Muscle of leg (tissue), 11 donors: ENCODE results near the gene IL12RB2. TPM values are rescaled to one million over a fixed set of nuclear protein-coding genes. Genes with fewer than 3 reads are reported as not detected.
A peak's percentile ranks its signal among the peaks of the same experiment; 100 is the strongest.
"Not testable (repeated sequence)": the region's sequence is repeated elsewhere in the genome, so short reads cannot be mapped to it uniquely, and the experiment has no call there.

Experiments
- DNase-seq: peaks from one replicate; pipeline ENCODE4 v3.0.0; 2013
- H3K27ac ChIP-seq: one replicate; pipeline ENCODE4 v1.5.1; 2013; ENCODE audit warnings: mild to moderate bottlenecking, low read length, control low read depth
- H3K27me3 ChIP-seq: one replicate; pipeline ENCODE4 v1.6.1; 2013; ENCODE audit warnings: low read length; ENCODE audit not compliant: control insufficient read depth, insufficient read depth
- H3K36me3 ChIP-seq: one replicate; pipeline ENCODE4 v1.6.1; 2013; ENCODE audit warnings: low read length; ENCODE audit not compliant: control insufficient read depth, insufficient read depth
- H3K4me1 ChIP-seq: one replicate; pipeline ENCODE4 v1.6.1; 2013; ENCODE audit warnings: low read length; ENCODE audit not compliant: control insufficient read depth, insufficient read depth
- H3K4me3 ChIP-seq: one replicate; pipeline ENCODE4 v1.5.1; 2013; ENCODE audit warnings: low read length, control low read depth
- H3K9me3 ChIP-seq: replicated peaks from 2 replicates; pipeline ENCODE4 v1.6.1; 2013; ENCODE audit warnings: low read depth, low read length; ENCODE audit not compliant: control insufficient read depth
- whole genome bisulfite sequencing: methylation state at CpG from one replicate; pipeline ENCODE4 v1.1.5; 2013; ENCODE audit warnings: missing lambda C conversion rate; ENCODE audit not compliant: insufficient coverage; 5-methylcytosine and 5-hydroxymethylcytosine counted together
- polyA plus RNA-seq, 8 donors: library from polyadenylated mRNA; unstranded; fragments of 120-200 nt; gene quantifications; one replicate each; pipeline versions ENCODE4 v1.2.1 to v1.2.3, GENCODE V29; 2013; ENCODE audit warnings: inconsistent platforms in 1 of 8, low replicate concordance in 1 of 8; ENCODE audit not compliant: insufficient read length in 8 of 8, insufficient read depth in 1 of 8
- total RNA-seq: library from RNA; stranded (reverse); fragments of 120-200 nt; gene quantifications from one replicate; pipeline ENCODE4 v1.2.4, GENCODE V29; 2013

Gene IL12RB2
- total and polyA plus RNA-seq, 9 donors: 0.52 to 1.4 (median 0.87) TPM

DNA sequence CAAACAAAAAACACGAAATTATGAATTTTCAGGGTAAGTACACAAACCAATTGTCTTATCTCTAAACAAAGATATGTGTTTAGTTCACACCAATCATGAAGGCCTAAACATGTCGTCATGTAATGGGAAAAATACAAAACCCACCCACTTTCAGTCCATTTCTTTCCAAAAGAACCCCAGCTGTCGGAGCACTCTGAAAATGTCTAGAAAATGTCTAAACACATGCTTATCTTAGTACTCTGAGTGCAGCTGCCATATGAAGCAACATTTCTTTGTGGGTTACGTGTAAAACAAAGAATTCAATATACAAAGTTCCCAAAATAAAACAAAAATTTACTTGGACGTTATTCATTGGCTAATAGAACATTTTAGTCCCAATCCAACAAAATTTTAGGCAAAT, 99.8 kb downstream of the IL12RB2 start:
- no peak for DNase-seq
- H3K36me3 ChIP-seq: peaks cover 9% of the 10 kb centered on the region

DNA sequence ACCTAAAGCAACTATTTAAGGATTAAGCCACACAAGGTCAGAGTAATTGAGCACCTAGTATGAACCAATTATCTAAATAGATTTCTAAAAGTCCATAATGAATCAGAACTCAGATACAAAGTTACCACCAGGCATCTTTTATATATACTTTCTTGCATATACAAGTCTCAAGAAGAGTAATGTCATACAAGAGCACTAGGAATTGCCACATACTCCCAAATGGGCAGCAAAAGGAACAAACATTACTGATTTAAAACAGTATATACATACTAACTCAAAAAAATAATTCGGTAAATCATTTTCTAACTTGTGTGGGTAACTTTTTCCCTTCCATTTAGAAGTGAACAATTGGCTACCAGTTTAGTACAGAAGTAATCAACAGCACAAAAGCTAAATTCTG, 100.5 kb downstream of the IL12RB2 start:
- no peak overlapping the region for H3K27ac ChIP-seq
- WGBS: no CpG with 5 or more reads among the region's 1 CpG

More for the DNA sequence above, 99.8 kb downstream of the IL12RB2 start:
- WGBS: no CpG with 5 or more reads among the region's 5 CpGs
- H3K27ac ChIP-seq: no peak overlapping the region
- H3K27me3 ChIP-seq: no peaks in the 10 kb centered on the region
- no peak overlapping the region for H3K4me3 ChIP-seq
- H3K4me1 ChIP-seq: no peaks in the 10 kb centered on the region
- H3K9me3 ChIP-seq: no peaks in the 10 kb centered on the region

DNA sequence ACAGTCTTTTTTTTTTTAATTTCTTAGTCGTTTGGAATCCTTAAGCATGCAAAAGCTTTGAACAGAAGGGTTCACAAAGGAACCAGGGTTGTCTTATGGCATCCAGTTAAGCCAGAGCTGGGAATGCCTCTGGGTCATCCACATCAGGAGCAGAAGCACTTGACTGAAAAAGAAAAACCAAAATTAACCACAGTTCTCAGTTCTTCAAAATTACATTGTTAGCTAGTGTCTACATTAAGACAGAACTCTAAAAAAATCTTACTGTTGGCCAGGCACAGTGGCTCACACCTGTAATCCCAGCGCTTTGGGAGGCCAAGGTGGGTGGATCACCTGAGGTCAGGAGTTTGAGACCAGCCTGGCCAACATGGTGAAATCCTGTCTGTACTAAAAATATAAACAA, 105.4 kb downstream of the IL12RB2 start:
- not testable (repeated sequence) for H3K4me3 ChIP-seq, DNase-seq, H3K27me3 ChIP-seq, H3K27ac ChIP-seq, H3K4me1 ChIP-seq, H3K9me3 ChIP-seq
- no CpG with 5 or more reads among the region's 2 CpGs for WGBS
- H3K36me3 ChIP-seq: peaks cover 35% of the 10 kb centered on the region

More for the DNA sequence above, 100.5 kb downstream of the IL12RB2 start:
- Histone ChIP-seq H3K27me3 (no peaks in the 10 kb centered on the region), H3K4me3 (no peak overlapping the region), H3K4me1 (no peaks in the 10 kb centered on the region), H3K9me3 (no peaks in the 10 kb centered on the region), H3K36me3 (peaks cover 11% of the 10 kb centered on the region)
- DNase-seq: no peak

DNA sequence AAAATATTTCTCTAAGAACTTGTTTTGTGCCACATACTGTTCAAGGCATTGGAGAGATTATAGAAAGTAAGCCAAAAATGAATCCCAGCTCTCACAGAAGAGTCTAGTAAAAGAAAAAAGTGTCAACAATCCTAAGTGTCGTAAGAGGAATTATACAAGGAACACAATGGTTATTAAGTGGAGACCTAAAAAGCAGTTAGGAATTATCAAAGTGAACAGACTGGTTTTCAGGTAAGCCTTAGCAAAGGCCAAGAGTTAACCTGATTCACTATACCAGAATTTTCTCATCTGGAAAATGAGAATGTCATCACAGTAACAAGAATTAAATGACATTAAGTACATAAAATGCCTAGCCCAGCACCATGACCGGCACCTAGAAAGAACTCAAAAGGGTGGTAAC, 106.9 kb downstream of the IL12RB2 start:
- no peaks in the 10 kb centered on the region for H3K4me1 ChIP-seq
- no peak overlapping the region for H3K4me3 ChIP-seq
- peaks cover 44% of the 10 kb centered on the region for H3K36me3 ChIP-seq
- no peaks in the 10 kb centered on the region for H3K27me3 ChIP-seq
- no peak for DNase-seq
- no peak overlapping the region for H3K27ac ChIP-seq
- no peaks in the 10 kb centered on the region for H3K9me3 ChIP-seq
- WGBS: 100% methylated on average over 1 of the region's 2 CpGs

- H3K27ac ChIP-seq: no peak overlapping the region
- no peak for DNase-seq
- H3K4me1 ChIP-seq: no peaks in the 10 kb centered on the region
- no peaks in the 10 kb centered on the region for H3K27me3 ChIP-seq
- H3K36me3 ChIP-seq: peaks cover 42% of the 10 kb centered on the region
- WGBS: 93% methylated on average over 9 of the region's 13 CpGs
- no peak overlapping the region for H3K4me3 ChIP-seq
- H3K9me3 ChIP-seq: no peaks in the 10 kb centered on the region
These were observed 107.4 kb downstream of the IL12RB2 start for GRCh38 chr1:67415041-67415440.

GRCh38 chr1:67417733-67418132, 110.1 kb downstream of the IL12RB2 start:
- not testable (repeated sequence) for DNase-seq, H3K9me3 ChIP-seq, H3K27ac ChIP-seq, H3K4me3 ChIP-seq, H3K4me1 ChIP-seq, H3K27me3 ChIP-seq
- 100% methylated on average over 1 of the region's 4 CpGs for WGBS
- H3K36me3 ChIP-seq: peaks cover 51% of the 10 kb centered on the region

- Histone ChIP-seq H3K27me3 (no peaks in the 10 kb centered on the region), H3K9me3 (no peaks in the 10 kb centered on the region), H3K4me3 (no peak overlapping the region), H3K36me3 (peaks cover 55% of the 10 kb centered on the region), H3K4me1 (no peaks in the 10 kb centered on the region), H3K27ac (no peak overlapping the region)
- 75% methylated on average over 1 of the region's 6 CpGs for WGBS
- DNase-seq: no peak
These were observed 111.3 kb downstream of the IL12RB2 start for GRCh38 chr1:67418839-67419586.

- Histone ChIP-seq H3K36me3 (peaks cover 52% of the 10 kb centered on the region), H3K9me3 (no peaks in the 10 kb centered on the region), H3K27me3 (no peaks in the 10 kb centered on the region), H3K27ac (no peak overlapping the region), H3K4me1 (no peaks in the 10 kb centered on the region), H3K4me3 (no peak overlapping the region)
- DNase-seq: no peak
These were observed 113.3 kb downstream of the IL12RB2 start for GRCh38 chr1:67420835-67421492.

- peaks cover 3% of the 10 kb centered on the region for H3K4me1 ChIP-seq
- H3K27ac ChIP-seq: no peak overlapping the region
- peak overlapping the region; percentile 94 for H3K4me3 ChIP-seq
- H3K36me3 ChIP-seq: peaks cover 20% of the 10 kb centered on the region
- no peaks in the 10 kb centered on the region for H3K9me3 ChIP-seq
- H3K27me3 ChIP-seq: peaks cover 2% of the 10 kb centered on the region
- DNase-seq: no peak
- WGBS: 17% methylated on average over 2 of the region's 2 CpGs
These were observed 119.8 kb downstream of the IL12RB2 start for GRCh38 chr1:67427465-67427864.

GRCh38 chr1:67427947-67428346, 120.3 kb downstream of the IL12RB2 start:
- no CpG with 5 or more reads among the region's 3 CpGs for WGBS
- Histone ChIP-seq H3K36me3 (peaks cover 16% of the 10 kb centered on the region), H3K27ac (no peak overlapping the region), H3K9me3 (no peaks in the 10 kb centered on the region), H3K4me3 (peak overlapping the region; percentile 94), H3K4me1 (peaks cover 3% of the 10 kb centered on the region), H3K27me3 (peaks cover 2% of the 10 kb centered on the region)
- no peak for DNase-seq
